ENCODE results near the gene TEX261.

DNA sequence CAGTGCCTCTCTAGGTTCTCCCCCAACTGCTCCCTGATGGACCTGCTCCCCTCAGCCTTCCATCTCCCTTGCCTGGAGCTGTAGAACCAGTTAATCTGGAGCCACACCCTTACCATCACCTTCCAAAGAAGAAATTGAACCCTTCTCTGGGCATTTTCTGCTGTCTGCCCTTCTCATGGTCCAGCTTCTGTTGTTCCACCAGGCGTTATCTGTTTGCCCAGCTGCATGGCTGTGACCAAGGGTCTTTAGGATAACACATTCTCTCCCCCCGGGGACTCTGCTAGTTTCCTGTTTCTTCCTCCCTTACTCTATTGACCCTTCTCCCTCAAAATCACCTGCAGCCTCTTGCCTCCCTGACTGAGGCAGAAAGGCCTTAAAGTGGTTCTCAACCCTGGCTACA lies 19.4 kb downstream of the TEX261 start:
- no peak for TF ChIP-seq POLR2A (IDR thresholded peaks at IDR 0.05)
- TF ChIP-seq, protein P1, sequence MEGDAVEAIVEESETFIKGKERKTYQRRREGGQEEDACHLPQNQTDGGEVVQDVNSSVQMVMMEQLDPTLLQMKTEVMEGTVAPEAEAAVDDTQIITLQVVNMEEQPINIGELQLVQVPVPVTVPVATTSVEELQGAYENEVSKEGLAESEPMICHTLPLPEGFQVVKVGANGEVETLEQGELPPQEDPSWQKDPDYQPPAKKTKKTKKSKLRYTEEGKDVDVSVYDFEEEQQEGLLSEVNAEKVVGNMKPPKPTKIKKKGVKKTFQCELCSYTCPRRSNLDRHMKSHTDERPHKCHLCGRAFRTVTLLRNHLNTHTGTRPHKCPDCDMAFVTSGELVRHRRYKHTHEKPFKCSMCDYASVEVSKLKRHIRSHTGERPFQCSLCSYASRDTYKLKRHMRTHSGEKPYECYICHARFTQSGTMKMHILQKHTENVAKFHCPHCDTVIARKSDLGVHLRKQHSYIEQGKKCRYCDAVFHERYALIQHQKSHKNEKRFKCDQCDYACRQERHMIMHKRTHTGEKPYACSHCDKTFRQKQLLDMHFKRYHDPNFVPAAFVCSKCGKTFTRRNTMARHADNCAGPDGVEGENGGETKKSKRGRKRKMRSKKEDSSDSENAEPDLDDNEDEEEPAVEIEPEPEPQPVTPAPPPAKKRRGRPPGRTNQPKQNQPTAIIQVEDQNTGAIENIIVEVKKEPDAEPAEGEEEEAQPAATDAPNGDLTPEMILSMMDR (IDR thresholded peaks at IDR 0.05) = no peak

Measured in adrenal gland (tissue), 5 donors.